Hair follicle dermal papilla cell (primary cell): ENCODE results near the gene SCN2B. TPM values are rescaled to one million over a fixed set of nuclear protein-coding genes. Genes with fewer than 3 reads are reported as not detected.

Source experiments
- small RNA-seq: library from RNA; depleted of rRNA; stranded (forward); fragments of <200 nt; gene quantifications from one replicate; pipeline ENCODE3, GENCODE V24; 2012
- total RNA-seq: library from RNA; depleted of rRNA; stranded (reverse); fragments of >200 nt; gene quantifications from 2 replicates; pipeline ENCODE4 v1.2.3, GENCODE V29; 2012

Gene SCN2B
- under 0.01 TPM in 2 replicates for total RNA-seq

GRCh38 chr11:118175993-118176777 lies at the start of gene SCN2B:
Gene SCN2B, minus strand, starts transcription at chr11:118176639. Its CDS starts 208 bp downstream, at chr11:118176431.

GRCh38 chr11:118224511-118225188 lies 48.2 kb upstream of the SCN2B start, which contains the start of gene JAML:
Gene JAML, minus strand, starts transcription at chr11:118225011. Its CDS starts 10,145 bp downstream, at chr11:118214866.

GRCh38 chr11:118152552-118153471 lies 23.6 kb downstream of the SCN2B start, which contains the start of gene SCN4B:
Gene SCN4B, minus strand, starts transcription at chr11:118152823. Its CDS starts 150 bp downstream, at chr11:118152673.

Small RNA genes within 50 kb of the gene (small RNA-seq; reads per million reads assigned to genes)
- not detected for gene HSPE1P18

Other genes with a start within 250 kb of the SCN2B start
- not detected in 2 replicates for gene TMPRSS13, start 247.2 kb downstream of the SCN2B start, total RNA-seq
- 0.16 TPM in 1 of 2 replicates, not detected in the other for gene IL10RA, start 190.2 kb downstream of the SCN2B start, total RNA-seq
- not detected in 2 replicates for gene TMPRSS4, start 99.6 kb downstream of the SCN2B start, total RNA-seq
- gene SMIM35, start 89.7 kb downstream of the SCN2B start, total RNA-seq, result not detected in 2 replicates
- under 0.01 TPM in 1 of 2 replicates, not detected in the other for gene SCN4B, start 23.8 kb downstream of the SCN2B start, total RNA-seq
- not detected in 2 replicates for gene JAML, start 48.4 kb upstream of the SCN2B start, total RNA-seq
- gene MPZL3, start 75.7 kb upstream of the SCN2B start, total RNA-seq, result 0.49 and 0.97 TPM in 2 replicates
- 0.12 TPM in 1 of 2 replicates, not detected in the other for gene MPZL2, start 87.7 kb upstream of the SCN2B start, total RNA-seq
- gene CD3E, start 128.1 kb upstream of the SCN2B start, total RNA-seq, result not detected in 2 replicates
- not detected in 2 replicates for gene CD3D, start 166.1 kb upstream of the SCN2B start, total RNA-seq
- gene CD3G, start 167.7 kb upstream of the SCN2B start, total RNA-seq, result not detected in 2 replicates
- 62.4 and 66.4 TPM in 2 replicates for gene UBE4A, start 183.0 kb upstream of the SCN2B start, total RNA-seq
- 18.2 and 24.9 TPM in 2 replicates for gene ATP5MG, start 225.0 kb upstream of the SCN2B start, total RNA-seq